GM12872 (cell line): ENCODE data around the gene AKR1C8.

Source experiments
- CTCF ChIP-seq: IDR thresholded peaks from 3 replicates; pipeline ENCODE4 v1.5.1; 2011; ENCODE audit warnings: low read depth, mild to moderate bottlenecking, low read length, moderate library complexity; ENCODE audit not compliant: insufficient read depth

AKR1C8 gene

GRCh38 chr10:5184987-5185775 lies at the start of gene AKR1C8:
Gene AKR1C8, minus strand, starts transcription at chr10:5185150. Its CDS starts 46 bp downstream, at chr10:5185104.
- no peak for TF ChIP-seq CTCF

GRCh38 chr10:5234106-5234860 lies 49.3 kb upstream of the AKR1C8 start:
- TF ChIP-seq CTCF = no peak

GRCh38 chr10:5233324-5233723 lies 48.4 kb upstream of the AKR1C8 start:
- TF ChIP-seq CTCF = no peak

GRCh38 chr10:5229019-5229418 lies 44.1 kb upstream of the AKR1C8 start:
- TF ChIP-seq CTCF = no peak

GRCh38 chr10:5219262-5219661 lies 34.3 kb upstream of the AKR1C8 start:
- TF ChIP-seq CTCF = no peak

- TF ChIP-seq CTCF = no peak
Observed at GRCh38 chr10:5216801-5217200, 31.9 kb upstream of the AKR1C8 start.

- no peak for TF ChIP-seq CTCF
Observed at GRCh38 chr10:5211696-5212536, 27.0 kb upstream of the AKR1C8 start.
